AG10803 (cell line): Measurements from ENCODE around the gene MNAT1.

Experiments used
- DNase-seq: peaks from one replicate; pipeline ENCODE4 v3.0.0; 2010; ENCODE audit warnings: low read depth
- H3K4me3 ChIP-seq: 2 replicates; pipeline ENCODE4 v1.5.1; 2011; ENCODE audit warnings: mild to moderate bottlenecking, low read length, control low read depth
- TF ChIP-seq, protein P1 (sequence below): conservative IDR thresholded peaks from 2 replicates; pipeline ENCODE4 v1.5.1; 2011; ENCODE audit warnings: mild to moderate bottlenecking, low read length, control low read depth, inconsistent platforms

MNAT1 gene

DNA sequence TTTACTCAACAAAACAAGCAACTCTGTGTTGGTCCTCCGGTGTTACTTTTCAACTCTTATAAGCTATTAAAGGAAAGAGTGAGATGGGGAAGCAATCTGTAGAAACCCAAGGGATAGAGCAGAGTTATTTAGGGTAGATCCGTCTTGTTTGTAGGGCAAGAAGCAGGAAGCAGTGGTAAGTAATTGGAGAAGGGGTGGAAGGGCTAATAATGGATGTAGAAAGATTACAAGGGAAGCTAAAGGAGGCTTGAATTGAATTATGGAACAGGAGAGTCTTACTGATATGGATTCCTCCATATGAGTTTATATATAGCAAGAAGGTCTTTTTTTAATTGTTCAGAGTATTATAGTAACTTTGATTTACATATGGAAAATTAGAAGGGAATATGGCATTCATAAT is 72.7 kb downstream of the MNAT1 start:
- no peak for DNase-seq
- H3K4me3 ChIP-seq: no peak overlapping the region
- TF ChIP-seq, protein P1, sequence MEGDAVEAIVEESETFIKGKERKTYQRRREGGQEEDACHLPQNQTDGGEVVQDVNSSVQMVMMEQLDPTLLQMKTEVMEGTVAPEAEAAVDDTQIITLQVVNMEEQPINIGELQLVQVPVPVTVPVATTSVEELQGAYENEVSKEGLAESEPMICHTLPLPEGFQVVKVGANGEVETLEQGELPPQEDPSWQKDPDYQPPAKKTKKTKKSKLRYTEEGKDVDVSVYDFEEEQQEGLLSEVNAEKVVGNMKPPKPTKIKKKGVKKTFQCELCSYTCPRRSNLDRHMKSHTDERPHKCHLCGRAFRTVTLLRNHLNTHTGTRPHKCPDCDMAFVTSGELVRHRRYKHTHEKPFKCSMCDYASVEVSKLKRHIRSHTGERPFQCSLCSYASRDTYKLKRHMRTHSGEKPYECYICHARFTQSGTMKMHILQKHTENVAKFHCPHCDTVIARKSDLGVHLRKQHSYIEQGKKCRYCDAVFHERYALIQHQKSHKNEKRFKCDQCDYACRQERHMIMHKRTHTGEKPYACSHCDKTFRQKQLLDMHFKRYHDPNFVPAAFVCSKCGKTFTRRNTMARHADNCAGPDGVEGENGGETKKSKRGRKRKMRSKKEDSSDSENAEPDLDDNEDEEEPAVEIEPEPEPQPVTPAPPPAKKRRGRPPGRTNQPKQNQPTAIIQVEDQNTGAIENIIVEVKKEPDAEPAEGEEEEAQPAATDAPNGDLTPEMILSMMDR: no peak

DNA sequence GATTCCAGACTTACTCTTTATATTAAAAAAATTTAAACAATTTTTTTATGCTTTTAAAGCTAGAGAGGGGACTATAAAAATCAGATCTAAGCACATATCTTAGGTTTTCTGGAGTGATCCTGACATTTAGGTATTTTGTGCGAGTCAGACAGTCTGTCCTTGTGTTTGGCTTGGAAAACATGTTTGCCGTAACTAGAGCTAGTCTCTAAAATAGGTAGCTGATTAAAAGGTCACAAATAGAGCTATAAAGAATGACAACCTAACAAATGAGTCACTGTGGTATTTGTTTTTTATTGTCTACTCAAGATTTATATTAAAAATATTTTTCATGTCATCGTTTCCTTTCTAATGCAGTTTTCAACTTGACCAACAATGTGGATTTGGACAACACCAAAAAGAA is 73.4 kb downstream of the MNAT1 start:
- H3K4me3 ChIP-seq: no peak overlapping the region
- TF ChIP-seq, protein P1: no peak
- DNase-seq: no peak

DNA sequence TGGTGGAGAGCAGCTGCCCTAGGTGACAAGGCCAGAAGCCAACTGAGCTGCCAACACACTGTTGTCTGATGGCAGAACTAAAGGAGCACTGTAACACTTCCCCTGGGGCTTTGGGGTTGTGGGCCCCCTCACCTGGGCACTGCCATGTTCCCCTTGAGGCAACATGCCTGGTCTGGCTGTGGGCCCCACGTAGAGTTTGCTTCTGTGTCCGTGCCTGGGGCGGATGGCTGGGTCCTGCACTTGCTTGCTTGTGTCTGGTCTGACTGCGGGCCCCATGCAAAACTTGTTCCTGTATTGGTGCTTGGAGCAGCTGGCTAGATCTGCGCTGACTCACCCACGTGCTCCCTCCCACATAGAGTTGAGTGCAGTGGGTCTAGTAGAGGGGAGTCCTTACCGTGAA is 78.4 kb downstream of the MNAT1 start:
- TF ChIP-seq, protein P1: no peak
- DNase-seq: no peak

DNA sequence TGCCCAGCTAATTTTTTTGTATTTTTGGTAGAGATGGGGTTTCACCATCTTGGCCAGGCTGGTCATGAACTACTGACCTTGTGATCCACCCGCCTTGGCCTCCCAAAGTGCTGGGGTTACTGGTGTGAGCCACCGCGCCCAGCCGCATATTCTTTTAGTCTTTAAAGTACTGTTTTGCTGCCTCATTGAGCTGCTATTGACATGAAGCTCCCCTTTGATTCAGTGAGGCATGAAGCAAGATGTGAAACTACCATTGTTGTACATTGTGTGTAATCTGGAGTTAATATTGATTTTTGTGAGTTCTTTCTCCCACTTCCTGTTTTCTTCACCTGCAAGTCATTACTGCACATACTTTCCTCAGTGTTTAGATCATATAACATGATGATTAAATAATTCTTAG is 80.8 kb downstream of the MNAT1 start:
- peak; percentile 38 for DNase-seq
- TF ChIP-seq, protein P1: no peak

More for the DNA sequence above, 78.4 kb downstream of the MNAT1 start:
- no peak overlapping the region for H3K4me3 ChIP-seq

DNA sequence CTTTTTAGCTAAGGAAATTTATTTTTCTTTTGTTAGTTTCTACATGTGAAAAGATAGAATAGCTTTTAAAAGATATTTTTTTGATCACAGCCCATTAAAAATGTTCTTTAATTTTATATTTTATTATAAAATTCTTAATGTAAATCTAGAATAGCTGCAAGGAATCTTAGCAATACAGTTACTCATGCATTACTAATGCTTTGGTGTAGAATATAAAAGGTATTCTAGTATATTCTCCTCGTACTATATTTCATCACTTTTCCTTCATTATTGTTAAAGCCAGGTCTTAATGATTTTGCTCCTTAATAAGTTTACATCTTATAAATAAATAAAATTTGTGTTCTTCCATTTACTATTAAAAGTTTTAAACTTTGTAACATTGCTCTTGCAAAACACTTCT is 82.6 kb downstream of the MNAT1 start:
- H3K4me3 ChIP-seq: no peak overlapping the region
- no peak for DNase-seq
- TF ChIP-seq, protein P1: no peak

More for the DNA sequence above, 80.8 kb downstream of the MNAT1 start:
- H3K4me3 ChIP-seq: no peak overlapping the region

DNA sequence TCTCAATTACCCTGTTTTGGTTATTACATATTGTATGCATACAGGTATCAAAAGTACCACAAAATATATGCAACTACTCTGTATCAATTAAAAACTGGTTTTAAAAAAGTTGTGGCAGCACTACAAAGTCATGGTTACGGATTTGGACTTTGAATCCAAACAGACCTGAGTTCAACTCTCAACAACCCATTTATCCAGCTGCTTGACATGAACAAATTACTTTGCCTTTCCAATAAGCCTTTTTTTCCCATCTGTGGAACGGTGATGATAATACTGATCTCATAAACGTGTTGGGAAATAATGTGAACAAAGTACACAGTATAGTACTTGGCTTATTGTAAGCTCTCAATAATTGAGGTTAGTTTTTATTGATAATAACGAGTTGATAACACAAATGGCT is 85.0 kb downstream of the MNAT1 start:
- no peak overlapping the region for H3K4me3 ChIP-seq
- TF ChIP-seq, protein P1: no peak
- DNase-seq: no peak

DNA sequence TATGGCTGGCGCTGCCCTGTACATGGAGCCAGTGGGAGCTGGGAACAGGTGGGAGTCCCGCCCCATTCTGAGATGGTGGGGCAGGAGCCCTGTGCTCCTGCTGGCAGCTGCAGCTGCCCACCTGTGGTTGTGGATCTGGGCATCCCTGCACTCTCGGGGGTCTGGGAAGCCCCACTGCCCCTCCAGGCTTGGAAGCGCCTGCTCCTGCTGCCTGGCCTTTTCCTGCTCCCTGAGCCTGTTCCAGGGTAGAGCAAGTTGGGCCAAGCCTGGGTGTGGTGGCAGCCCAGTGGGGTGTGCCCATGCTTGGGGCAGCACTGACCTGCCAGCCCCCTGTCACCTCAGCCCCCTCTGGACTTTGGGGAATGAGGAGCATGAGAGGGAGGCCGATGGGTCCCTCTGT is 104.0 kb downstream of the MNAT1 start:
- TF ChIP-seq, protein P1: no peak
- no peak for DNase-seq
- no peak overlapping the region for H3K4me3 ChIP-seq
